Measurements from ENCODE around the gene FHOD1. TPM values are rescaled to one million over a fixed set of nuclear protein-coding genes. Genes with fewer than 3 reads are reported as not detected.

The FHOD1 gene
- total and polyA plus RNA-seq, 9 of the 15 experiments (the other 6 are each of a cell fraction or from before 2014, with no cell fraction given) = 18.7 to 126 (median 32.3) TPM

- TF ChIP-seq UBTF (IDR thresholded peaks at IDR 0.05; ENCODE audit: borderline replicate concordance in 1 of 2, low read depth in 2 of 2, low read length in 2 of 2) (peak; percentile 31 to 38; a peak in 1 of 4 replicates), ARHGAP35 (IDR thresholded peaks at IDR 0.05; ENCODE audit: partially characterized antibody) (no peak), NRF1 (conservative IDR thresholded peaks at IDR 0.05 in 1 of 2, IDR thresholded peaks at IDR 0.05 in 1 of 2) (peak in 1 of 2 experiments; percentile 47; a peak in 2 of 4 replicates), BDP1 (IDR thresholded peaks at IDR 0.05; ENCODE audit: insufficient read depth, insufficient read length) (no peak), IRF2 (CRISPR knock-in tag; IDR thresholded peaks at IDR 0.05) (no peak), DMBX1 (CRISPR knock-in tag; IDR thresholded peaks at IDR 0.05; ENCODE audit: borderline replicate concordance) (no peak), GTF2F1 (IDR thresholded peaks at IDR 0.05; ENCODE audit: low read depth, low read length) (no peak), NFRKB (IDR thresholded peaks at IDR 0.05; ENCODE audit: low read depth) (no peak), TRIM25 (IDR thresholded peaks at IDR 0.05; ENCODE audit: borderline replicate concordance) (no peak), MTA1 (IDR thresholded peaks at IDR 0.05; ENCODE audit: borderline replicate concordance) (no peak), ZNF696 (CRISPR knock-in tag; conservative IDR thresholded peaks at IDR 0.05) (no peak), ZBTB7A (IDR thresholded peaks at IDR 0.05; ENCODE audit: borderline replicate concordance, control insufficient read depth, low read depth, low read length) (peak; percentile 97), STAT6 (CRISPR knock-in tag; IDR thresholded peaks at IDR 0.05) (no peak), ZNF165 (CRISPR knock-in tag; IDR thresholded peaks at IDR 0.05; ENCODE audit: borderline replicate concordance) (no peak), POLR2B (IDR thresholded peaks at IDR 0.05; ENCODE audit: low read depth, partially characterized antibody) (peak; percentile 40), ZNF282 (CRISPR knock-in tag; IDR thresholded peaks at IDR 0.05) (no peak), ARID3A (IDR thresholded peaks at IDR 0.05; ENCODE audit: borderline replicate concordance, low read depth, low read length) (no peak), ZNF354B (CRISPR knock-in tag; IDR thresholded peaks at IDR 0.05) (no peak), TAL1 (IDR thresholded peaks at IDR 0.05) (no peak)
Observed at GRCh38 chr16:67246081-67246755, 1.1 kb downstream of the FHOD1 start (continued).

Measured in K562 (cell line).